Spleen (tissue), 7 donors: ENCODE measurements around the gene PAX5.

Experiments
- POLR2A ChIP-seq, 3 donors: fragments of 450-650 bp; IDR thresholded peaks; one replicate each; pipeline ENCODE4 v1.5.1; 2017; ENCODE audit warnings: antibody characterized with exemption in 3 of 3, mild to moderate bottlenecking in 1 of 3
- POLR2AphosphoS5 ChIP-seq, 3 donors: sonication (generic); formaldehyde crosslinking; IDR thresholded peaks; one replicate each; pipeline ENCODE4 v1.5.1; 2017; ENCODE audit warnings: antibody characterized with exemption in 3 of 3
- TF ChIP-seq, protein P1 (sequence below), 11 experiments: fragments of 200-600 bp in 7 of 11; fragments of 450-650 bp in 4 of 11; sonication (generic) in 4 of 11; IDR thresholded peaks in 8 of 11; conservative IDR thresholded peaks in 3 of 11; 1 replicate in 7 of 11; 2 replicates in 4 of 11; pipeline versions ENCODE4 v1.4.0 to v1.8.0; 2016 to 2021; ENCODE audit warnings: antibody characterized with exemption in 11 of 11, inconsistent platforms in 4 of 11, mild to moderate bottlenecking in 1 of 11
- donor health status: DM: no; HTN: no; CAD: no; lungs with moderate emphysema.
- donor health status: DM: no; HTN: no; CAD: no.
- donor health status: DM: no; HTN: no; CAD: no.

- TF ChIP-seq POLR2AphosphoS5 (IDR thresholded peaks at IDR 0.05), result no peak
- TF ChIP-seq, protein P1, sequence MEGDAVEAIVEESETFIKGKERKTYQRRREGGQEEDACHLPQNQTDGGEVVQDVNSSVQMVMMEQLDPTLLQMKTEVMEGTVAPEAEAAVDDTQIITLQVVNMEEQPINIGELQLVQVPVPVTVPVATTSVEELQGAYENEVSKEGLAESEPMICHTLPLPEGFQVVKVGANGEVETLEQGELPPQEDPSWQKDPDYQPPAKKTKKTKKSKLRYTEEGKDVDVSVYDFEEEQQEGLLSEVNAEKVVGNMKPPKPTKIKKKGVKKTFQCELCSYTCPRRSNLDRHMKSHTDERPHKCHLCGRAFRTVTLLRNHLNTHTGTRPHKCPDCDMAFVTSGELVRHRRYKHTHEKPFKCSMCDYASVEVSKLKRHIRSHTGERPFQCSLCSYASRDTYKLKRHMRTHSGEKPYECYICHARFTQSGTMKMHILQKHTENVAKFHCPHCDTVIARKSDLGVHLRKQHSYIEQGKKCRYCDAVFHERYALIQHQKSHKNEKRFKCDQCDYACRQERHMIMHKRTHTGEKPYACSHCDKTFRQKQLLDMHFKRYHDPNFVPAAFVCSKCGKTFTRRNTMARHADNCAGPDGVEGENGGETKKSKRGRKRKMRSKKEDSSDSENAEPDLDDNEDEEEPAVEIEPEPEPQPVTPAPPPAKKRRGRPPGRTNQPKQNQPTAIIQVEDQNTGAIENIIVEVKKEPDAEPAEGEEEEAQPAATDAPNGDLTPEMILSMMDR (IDR thresholded peaks at IDR 0.05 in 8 of 11, conservative IDR thresholded peaks at IDR 0.05 in 3 of 11), result no peak
- TF ChIP-seq POLR2A (IDR thresholded peaks at IDR 0.05), result no peak
Observed at GRCh38 chr9:36854034-36854433, 180.0 kb downstream of the PAX5 start.
